Dermis microvascular lymphatic vessel endothelial cell (primary cell): ENCODE measurements around the gene ABCC9. TPM values are rescaled to one million over a fixed set of nuclear protein-coding genes. Genes with fewer than 3 reads are reported as not detected.

ENCODE experiments used
- DNase-seq, 2 donors: peaks; one replicate each; pipeline versions ENCODE4 v3.0.0 to v3.0.0-alpha.2; 2010; ENCODE audit warnings: low read depth in 2 of 2
- total RNA-seq: library from RNA; depleted of rRNA; stranded (reverse); fragments of >200 nt; gene quantifications from 2 replicates; pipeline ENCODE4 v1.2.1, GENCODE V29; 2014

Gene ABCC9
- total RNA-seq = under 0.01 TPM in 1 of 2 replicates, not detected in the other

DNA sequence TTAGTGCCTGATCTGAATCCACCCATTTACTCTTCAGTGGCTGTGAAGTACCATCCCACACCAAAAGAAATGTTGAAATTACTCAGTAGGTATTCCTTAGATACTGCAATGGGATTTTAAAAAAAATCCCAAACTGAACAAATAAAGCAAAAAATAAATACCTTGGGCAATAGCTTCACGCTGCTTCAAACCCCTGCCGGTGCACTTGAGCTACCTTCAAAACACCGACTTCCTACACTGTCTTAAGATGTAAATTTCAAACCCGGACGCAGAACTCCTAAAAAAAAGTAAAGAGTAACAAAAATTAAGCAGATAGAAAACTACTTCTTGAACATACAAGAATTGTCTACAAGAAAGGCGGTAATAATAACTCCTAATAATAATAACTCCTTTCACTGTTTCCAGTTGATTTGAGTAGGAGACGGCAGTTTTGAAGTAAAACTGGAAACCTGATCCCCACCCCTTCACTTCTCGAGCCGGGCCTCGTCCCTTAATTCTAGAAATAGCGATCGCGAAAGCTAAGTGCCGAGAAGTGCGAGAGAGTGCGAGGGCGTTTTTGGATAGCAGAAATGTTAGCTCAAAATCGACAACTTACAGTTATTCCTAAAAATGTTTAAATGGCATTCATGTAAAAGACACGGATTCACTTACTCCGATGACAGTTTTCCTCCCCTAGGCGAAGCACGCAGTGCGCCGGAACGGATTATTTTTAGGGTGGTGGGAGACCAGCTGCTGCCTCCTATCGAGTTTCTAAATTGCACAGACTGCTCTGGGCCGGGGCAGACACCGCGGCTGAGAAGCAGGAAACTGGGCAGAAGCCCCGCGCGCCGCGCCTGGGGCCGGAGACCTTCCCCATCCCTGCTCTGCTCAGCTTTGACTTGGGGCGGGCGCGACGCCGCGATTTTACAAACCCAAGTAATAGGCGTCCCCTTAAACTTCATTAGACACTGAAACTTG, at the start of gene ABCC9:
TSS of gene ABCC9 (minus strand) at position 878 of the 957 bp plus-strand sequence. CDS start 4,752 bp downstream, outside the sequence.
- DNase-seq = no peak

DNA sequence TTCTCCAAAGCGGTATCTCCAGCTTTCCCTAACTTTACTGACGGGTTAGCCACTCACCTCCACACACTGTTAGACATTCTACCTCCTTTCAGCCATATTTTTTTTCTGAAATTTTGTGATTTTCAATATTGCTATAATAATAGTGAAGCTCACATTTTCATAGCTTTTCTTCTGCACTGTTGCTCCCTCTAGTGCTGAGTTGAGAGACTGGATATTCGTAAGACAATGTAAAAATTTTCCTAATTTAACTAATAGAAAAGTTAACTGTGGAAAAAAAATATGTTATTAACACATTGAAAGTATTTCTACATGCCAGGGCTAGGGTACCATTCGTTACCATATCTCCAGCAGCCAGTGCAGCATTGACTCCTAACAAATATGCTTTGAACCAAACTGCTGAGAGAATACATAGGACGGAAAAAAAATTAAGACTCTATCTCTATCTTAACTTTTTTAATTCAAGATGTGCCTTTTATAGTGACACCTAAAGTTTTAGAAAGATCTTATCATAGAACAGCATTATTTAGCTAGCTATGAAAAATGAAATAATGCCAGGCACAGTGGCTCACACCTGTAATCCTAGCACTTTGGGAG, 48.7 kb upstream of the ABCC9 start:
- peak; percentile 10 to 41 for DNase-seq

DNA sequence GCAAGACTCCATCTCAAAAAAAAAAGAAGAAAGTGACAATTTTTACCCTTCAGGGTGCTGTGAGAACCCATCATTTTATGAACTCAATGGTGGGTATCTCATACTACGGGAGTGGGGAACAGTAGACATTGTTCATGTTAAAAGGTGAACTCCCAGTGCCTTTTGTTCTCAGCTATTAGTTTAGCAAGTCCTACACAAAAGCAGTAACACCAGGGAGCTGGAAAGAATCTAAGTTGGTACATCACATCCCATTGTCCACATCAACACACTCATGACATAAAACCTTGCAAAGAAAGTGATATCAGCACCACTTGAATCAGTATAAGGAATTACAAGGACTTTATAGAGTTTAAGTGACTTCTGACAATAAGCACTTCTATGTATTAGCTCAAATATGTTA, 47.4 kb upstream of the ABCC9 start:
- no peak for DNase-seq

DNA sequence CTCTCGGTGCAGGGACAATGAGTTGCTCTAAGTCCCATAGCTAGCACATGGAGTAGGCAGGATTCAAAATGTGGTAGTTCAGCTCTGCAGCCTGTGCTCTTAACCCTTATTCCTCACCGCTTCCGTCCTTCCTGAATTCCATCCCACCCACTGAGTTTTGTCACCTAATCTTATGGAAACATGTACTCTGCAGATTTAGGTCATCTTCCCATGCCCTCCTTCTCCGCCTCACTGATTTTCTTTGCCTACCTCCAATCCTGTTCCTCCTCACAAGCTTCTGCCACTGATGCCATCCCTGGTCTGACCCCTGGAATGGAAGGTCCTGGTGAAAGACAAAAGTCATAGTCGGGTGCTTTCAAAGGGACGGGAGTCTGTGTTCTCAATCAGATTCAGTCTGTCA, 46.5 kb upstream of the ABCC9 start:
- DNase-seq = no peak

DNA sequence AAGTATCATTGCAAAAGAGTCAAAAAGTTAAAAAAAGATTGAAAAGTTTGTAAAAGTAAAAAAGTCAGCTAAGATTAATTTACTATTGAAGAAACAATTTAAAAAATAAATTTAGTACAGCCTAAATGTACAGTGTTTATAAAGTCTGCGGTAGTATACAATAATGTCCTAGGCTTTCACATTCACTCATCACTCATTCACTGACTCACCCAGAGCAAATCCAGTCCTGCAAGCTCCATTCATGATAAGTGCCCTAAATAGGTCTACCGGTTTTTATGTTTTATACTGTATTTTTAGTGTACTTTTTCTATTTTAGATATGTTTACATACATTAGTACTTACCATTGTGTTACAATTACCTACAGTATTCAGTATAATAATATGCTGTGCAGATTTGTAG, 43.9 kb upstream of the ABCC9 start:
- DNase-seq = no peak

DNA sequence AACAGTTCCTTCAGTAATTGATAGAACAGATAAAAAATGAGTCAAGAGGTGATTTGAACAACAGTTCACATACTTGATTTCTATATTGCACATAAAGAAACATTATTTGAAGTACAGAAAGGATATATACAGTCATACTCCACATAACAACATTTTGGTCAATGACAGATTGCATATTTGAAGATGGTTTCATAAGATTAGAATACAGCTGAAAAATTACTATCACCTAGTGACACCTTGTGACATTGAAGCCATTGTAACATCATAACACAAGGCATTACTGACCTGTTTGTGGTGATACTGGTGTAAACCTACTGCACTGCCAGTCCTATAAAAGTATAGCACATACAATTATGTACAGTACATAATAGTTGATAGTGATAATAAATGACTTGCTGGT, 43.1 kb upstream of the ABCC9 start:
- DNase-seq = no peak

DNA sequence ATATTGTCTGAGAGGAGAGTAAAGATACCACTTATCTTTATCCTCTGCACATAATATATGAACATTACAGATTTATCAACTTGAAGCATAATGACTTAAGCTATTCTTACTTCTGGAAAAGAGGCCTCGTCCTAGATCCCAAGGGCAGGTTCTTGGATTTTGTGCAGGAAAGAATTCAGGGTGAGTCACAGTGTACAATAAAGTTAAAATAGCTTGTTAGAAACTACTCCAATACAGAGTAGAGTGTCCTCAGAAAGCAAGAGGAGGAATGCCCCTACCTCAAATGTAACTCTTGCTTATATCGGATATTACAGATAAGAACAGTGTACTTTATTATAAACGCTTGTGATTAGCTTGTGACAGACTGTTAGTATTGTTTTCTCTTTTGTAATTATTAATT, 41.9 kb upstream of the ABCC9 start:
- no peak for DNase-seq

DNA sequence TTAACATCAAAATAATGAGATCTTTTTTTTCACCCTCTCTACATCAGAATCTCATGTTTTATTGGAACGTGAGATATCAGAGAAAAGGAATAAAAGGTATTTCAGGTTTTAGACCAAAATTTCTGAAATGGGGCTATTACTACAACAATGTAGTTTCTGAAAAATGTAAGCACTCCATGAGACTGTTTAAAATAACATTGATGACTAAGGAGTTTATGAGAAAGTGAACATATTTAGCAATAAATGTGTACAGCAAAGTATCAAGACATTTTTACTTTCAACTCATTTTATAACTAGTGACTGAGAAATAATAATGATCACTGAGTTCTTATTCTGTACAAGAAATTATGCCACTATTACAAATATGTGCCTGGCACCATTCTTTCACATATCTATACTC, 39.3 kb upstream of the ABCC9 start:
- no peak for DNase-seq

DNA sequence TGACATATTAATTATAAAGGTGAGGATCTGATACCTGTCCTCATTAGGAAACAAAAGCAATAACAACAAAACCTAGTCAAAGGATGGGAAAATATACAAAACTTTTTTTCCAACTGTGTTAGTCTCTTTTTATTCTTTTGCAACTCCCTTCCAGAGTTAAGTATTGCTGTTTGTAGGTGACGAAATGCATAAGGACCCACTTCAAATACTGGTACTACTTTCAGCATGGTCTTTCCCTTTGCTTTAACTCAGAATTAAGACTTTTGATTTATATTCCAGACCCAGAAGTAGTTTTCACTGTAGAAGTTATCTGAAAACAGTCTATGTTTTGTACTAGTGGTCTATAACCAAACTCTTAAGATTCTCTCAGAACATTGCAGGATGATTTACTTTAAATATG, 34.1 kb upstream of the ABCC9 start:
- DNase-seq = no peak

DNA sequence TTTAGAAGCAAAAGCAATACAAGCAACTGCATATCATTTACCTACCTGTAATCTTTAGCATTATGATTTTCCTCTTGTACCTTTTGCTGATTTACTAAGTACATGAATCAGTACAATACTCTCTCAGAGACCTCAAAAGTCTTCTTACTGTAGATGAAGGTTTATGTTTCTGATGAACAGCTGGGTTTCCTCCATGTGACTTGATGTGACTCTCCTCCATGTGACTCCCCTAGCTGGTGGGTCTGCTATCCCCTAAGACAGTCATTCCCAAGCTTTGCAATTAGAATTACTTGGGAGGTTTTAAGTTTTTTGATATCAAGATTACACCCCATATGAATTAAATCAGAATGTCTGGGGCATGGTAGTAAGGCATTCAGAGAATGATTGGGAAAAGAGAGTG, 32.0 kb upstream of the ABCC9 start:
- no peak for DNase-seq

DNA sequence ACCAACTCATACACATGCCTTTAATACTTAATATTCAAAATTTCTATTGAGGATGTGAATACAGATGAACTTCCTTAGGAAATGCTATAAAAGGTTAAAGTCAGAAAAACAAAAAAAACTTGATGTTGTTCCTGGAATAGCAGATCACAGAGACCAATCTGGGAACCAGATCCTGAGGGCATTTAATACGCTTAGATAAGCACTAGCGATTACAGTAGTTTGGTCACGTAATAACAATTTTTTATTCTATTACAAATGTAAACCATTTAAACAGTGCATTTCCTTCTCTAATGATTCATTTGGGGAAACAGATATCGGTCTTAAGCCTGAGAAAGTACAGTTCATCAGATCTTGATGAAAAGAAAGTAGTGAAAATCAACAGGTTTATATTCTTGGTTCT, 30.8 kb upstream of the ABCC9 start:
- DNase-seq = no peak

DNA sequence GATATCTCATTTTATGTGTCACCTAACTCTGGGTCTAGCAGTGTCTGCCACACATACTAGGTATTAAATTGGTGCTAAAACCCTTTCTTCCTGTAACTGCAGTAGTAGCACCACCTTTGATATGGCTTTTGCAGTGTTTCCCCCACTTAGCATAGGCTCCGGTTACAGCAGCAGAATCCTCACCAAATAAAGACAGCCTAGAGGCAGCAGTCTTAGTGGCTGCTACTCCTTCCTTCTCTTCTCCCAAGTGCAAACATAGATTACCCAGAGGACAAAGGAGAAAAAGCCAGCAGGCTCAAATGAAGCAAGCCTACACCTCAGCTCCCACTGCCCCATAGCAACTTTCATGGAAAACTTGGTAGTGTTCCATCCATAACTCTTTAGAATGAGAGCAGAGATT, 30.1 kb upstream of the ABCC9 start:
- no peak for DNase-seq

DNA sequence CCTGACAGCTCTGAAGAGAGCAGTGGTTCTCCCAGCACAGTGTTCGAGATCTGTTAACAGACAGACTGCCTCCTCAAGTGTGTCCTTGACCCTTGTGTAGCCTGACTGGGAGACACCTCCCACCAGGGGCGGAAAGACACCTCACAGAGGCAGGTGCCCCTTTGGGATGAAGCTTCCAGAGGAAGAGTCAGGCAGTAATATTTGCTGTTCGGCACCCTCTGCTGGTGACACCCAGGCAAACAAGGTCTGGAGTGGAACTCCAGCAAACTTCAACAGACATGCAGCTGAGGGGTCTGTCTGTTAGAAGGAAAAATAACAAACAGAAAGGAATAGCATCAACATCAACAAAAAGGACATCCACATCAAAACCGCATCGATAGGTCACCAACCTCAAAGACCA, 21.6 kb upstream of the ABCC9 start:
- no peak for DNase-seq

DNA sequence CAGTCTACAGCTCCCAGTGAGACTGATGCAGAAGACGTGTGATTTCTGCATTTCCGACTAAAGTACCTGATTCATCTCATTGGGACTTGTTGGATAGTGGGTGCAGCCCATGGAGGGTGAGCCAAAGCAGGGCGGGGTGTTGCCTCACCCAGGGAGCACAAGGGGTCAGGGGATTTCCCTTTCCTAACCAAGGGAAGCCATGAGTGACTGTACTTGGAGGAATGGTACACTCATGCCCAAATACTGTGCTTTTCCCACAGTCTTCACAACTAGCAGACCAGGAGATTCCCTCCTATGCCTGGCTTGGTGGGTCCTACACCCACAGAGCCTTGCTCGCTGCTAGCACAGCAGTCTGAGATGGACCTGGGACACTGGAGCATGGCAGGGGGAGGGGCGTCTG, 21.0 kb upstream of the ABCC9 start:
- DNase-seq = no peak

DNA sequence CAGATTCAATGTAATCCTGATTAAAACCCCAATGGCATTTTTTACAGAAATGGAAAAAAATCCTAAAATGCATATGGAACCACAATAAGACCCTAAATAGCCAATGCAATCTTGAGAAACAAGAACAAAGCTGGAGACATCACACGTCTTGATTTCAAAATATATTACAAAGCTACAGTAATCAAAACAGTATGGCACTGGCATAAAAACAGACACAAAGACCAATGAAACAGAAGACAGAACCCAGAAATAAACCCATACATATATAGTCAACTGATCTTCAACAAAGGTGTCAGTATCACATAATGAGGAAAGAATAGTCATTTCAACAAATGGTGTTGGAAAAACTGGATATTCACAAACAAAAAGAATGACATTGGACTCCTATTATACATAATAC, 9.4 kb upstream of the ABCC9 start:
- no peak for DNase-seq

DNA sequence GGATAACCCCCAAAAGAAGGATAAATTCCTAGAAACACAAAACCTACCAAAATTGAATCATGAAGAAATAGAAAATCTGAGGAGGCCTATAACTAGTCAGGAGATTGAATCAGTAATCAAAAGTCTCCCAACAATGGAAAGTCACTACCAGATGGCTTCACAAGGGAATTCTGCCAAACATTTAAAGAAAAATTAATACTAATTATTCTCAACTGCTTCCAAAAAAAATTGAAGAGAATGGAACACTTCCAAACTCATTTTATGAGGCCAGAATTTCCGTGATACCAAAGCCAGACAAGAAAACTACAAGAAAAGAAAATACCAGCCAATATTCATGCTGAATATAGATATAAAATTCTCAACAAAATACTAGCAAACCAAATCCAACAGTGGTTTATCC, 7.8 kb upstream of the ABCC9 start:
- DNase-seq = no peak

DNA sequence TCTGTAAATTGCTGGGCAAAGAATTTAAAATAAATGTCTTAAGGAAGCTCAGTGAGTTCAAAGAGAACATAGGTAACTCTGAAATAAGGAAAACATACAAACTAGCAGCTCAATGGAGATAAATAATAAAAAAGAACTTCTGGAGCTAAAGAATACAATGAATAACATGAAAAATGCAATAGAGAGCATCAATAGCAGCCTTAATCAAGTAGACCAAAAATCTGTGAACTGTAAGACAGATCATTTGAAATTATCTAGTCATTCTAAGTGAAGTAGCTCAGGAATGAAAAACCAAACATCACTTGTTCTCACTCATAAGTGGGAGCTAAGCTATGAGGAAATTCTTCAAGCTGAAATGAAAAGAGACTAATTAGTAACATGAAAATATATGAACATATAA, 5.8 kb upstream of the ABCC9 start:
- DNase-seq = no peak

DNA sequence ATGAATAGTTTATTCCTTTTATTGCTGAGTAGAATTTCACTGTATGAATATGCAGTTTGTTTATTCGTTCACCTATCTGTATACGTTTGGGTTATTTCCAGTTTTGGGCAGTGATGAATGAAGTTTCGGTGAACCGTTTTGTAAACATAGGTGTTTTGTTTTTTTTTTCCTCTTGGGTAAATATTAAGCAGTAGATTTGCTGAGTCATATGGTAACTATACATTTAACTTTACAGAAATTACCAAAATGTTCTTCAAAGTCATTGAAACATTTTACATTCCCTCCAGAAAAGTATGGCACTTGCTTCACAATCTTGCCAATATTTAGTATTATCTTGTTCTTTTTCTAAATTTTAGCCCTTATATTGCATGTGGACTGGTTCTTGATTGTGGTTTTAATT, 3.8 kb upstream of the ABCC9 start:
- DNase-seq = no peak

DNA sequence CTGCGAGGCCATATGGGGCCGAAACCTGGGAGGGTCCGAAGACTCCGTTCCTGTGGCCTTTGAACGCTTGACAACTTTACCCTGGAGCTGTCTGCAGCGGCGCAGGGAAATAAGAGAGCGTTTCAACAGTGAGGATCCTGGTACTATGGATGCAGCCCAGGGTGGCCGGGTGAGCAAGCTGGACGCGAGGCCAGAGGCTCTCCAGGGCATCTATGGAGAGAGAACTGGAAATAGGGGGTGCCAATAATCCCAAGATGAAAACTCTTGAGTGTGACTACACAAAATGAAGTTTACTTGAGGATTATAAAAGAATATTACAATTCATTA, 1.1 kb upstream of the ABCC9 start:
- DNase-seq = no peak

DNA sequence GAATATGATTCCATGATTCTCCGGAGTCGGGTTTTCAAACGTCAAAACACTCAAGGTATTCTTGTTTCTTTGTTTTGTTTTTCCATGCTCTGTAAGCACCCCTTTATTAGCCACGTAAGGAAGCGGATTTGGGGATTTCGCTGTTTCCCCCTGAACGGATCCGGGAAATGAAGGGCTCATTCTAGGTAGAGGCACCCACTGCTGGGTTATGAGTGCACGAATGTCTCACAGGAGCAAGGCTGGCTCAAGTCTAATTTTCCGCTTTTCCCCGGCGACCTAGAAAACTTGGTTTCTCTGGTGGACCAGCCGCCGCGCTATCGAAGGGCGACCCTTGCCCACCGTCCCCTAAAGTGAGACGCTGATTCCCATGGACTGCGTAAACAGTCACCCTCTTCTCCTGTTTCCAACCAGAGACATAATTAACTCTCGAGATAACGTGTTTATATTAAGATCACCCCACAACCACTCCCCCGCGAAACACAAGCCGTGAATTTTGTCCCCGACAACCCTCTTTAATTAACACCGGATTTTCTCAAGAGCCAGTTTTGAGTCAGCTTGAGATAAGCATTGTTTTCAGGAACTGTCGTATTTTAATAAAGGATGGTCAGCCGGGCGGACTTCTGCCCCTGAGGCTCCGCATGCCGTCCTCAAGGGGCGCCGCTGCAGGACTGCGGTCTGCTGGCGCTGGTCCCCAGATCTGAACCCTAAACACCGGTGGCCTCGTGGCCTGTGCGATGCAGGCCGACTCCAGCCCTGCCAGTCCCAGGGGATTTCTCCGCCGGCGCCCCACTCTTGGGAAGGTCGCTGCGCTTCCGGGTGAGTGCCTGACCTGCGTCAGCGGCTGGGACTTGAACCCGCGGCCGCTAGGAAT, 515 bp upstream of the ABCC9 start:
- DNase-seq = no peak

DNA sequence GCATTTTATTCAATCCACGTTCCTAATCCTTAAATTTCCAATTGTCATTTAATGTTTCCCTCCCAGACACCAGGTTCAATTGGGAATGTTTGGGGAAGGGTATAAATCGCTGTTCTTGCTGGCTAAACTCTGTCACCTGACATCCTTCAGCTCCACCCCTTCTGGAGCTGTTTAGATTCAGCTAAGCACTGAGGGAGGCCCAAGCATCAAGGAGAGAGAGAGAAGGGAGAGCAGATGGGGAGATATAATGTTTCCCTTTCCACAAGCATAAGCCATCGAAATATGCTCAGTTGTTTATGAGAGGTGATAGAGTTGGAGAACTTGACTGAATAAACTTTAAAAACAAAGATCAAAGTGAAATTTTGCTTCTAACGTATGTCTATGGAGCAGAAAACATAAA, 1.8 kb downstream of the ABCC9 start:
- no peak for DNase-seq

DNA sequence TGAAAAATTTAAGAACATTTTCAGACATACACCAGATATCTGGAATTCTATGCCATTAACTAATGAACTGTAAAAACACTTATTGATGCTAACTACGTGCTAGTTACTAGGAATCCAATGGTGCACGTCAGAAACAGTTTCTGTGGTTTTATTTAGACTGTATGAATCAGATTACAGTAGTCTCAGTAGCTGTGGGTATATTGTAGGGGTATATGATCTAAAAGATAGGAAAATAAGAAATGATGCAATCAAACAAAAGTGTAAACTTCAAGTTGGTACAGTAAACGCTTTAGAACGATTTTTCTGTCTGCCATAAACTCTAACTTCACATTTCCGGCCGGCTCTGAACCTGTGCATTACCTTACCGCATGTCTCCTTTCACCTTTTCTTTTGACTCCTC, 2.3 kb downstream of the ABCC9 start:
- no peak for DNase-seq
